H1 (cell line): ENCODE results near the gene DOK6.

Source experiments
- CTCF ChIP-seq, 3 experiments: IDR thresholded peaks; 1 replicate in 2 of 3; 2 replicates in 1 of 3; pipeline versions ENCODE4 v1.5.1 to v1.6.1; 2011; ENCODE audit warnings: low read length in 3 of 3, mild to moderate bottlenecking in 3 of 3, inconsistent platforms in 2 of 3, low read depth in 1 of 3, moderate library complexity in 1 of 3; ENCODE audit not compliant: insufficient read depth in 1 of 3; ENCODE audit errors: control extremely low read depth in 1 of 3
- EP300 ChIP-seq, 2 experiments: IDR thresholded peaks; 1 replicate in 1 of 2; 2 replicates in 1 of 2; pipeline ENCODE4 v1.6.1; 2011 to 2012; ENCODE audit warnings: low read depth in 2 of 2, low read length in 2 of 2, mild to moderate bottlenecking in 2 of 2, borderline replicate concordance in 1 of 2, inconsistent platforms in 1 of 2, moderate library complexity in 1 of 2
- GABPA ChIP-seq: IDR thresholded peaks from 2 replicates; pipeline ENCODE4 v1.6.1; 2011; ENCODE audit warnings: mild to moderate bottlenecking, low read length, moderate library complexity, borderline replicate concordance; ENCODE audit not compliant: insufficient read depth
- SIN3A ChIP-seq, 2 experiments: IDR thresholded peaks in 1 of 2; conservative IDR thresholded peaks in 1 of 2; 2 replicates each; pipeline ENCODE4 v1.6.1; 2011 to 2012; ENCODE audit warnings: low read length in 2 of 2, improper control_type of control experiment in 1 of 2, low read depth in 1 of 2, mild to moderate bottlenecking in 1 of 2
- TCF12 ChIP-seq: IDR thresholded peaks from 2 replicates; pipeline ENCODE4 v1.6.1; 2011; ENCODE audit warnings: low read depth, mild to moderate bottlenecking, low read length

- no peak for TF ChIP-seq CTCF (IDR thresholded peaks at IDR 0.05; ENCODE audit: control extremely low read depth in 1 of 3, insufficient read depth in 1 of 3, low read depth in 1 of 3, low read length in 3 of 3)
- TF ChIP-seq SIN3A (conservative IDR thresholded peaks at IDR 0.05 in 1 of 2, IDR thresholded peaks at IDR 0.05 in 1 of 2; ENCODE audit: low read depth in 1 of 2, low read length in 2 of 2), result no peak
- TF ChIP-seq TCF12, result no peak
- no peak for TF ChIP-seq GABPA
- TF ChIP-seq EP300 (IDR thresholded peaks at IDR 0.05; ENCODE audit: borderline replicate concordance in 1 of 2, low read depth in 2 of 2, low read length in 2 of 2), result no peak
Observed at GRCh38 chr18:69840001-69840400, 439.3 kb downstream of the DOK6 start.
